ENCODE results near the gene CFLAR. TPM values are rescaled to one million over a fixed set of nuclear protein-coding genes. Genes with fewer than 3 reads are reported as not detected.

CFLAR gene
- total and polyA plus RNA-seq, 2 of the 13 experiments (the other 11 are each of a cell fraction or from before 2014, with no cell fraction given): 43.8 to 92.1 TPM

DNA sequence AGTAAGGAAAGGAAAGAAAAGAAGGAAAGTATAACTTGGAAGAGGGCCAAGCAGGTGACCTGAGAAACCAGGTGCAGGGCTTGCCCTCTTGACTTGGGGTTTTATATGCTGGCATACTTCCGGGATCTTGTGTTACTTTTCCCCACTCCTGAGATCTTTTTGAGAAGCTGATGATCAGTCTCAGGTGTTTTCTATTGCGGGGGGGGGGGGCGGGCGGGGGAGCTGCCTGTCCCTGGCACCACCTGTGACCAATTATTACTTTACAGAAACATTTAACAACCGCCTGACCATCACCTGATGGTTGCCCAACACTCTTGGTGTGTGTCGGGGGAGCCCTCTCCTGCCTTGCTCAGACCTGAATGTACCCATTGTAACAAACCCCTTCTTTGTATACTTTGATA lies 60.1 kb downstream of the CFLAR start:
- no peaks in the 10 kb centered on the region for H3K79me2 ChIP-seq (ENCODE audit: insufficient read depth, low read length)
- H3K9ac ChIP-seq (ENCODE audit: insufficient read depth, low read depth, low read length): peak overlapping the region; percentile 35; the same call in 1 of the 2 replicates
- H3K27ac ChIP-seq (ENCODE audit: extremely low read length, insufficient read depth, low read length): no peak overlapping the region
- H4K20me1 ChIP-seq (ENCODE audit: insufficient read depth, low read length): no peaks in the 10 kb centered on the region
- DNase-seq (ENCODE audit: low spot score) (peak; percentile 21), FAIRE-seq (no peak), ATAC-seq (no peak)
- no peaks in the 10 kb centered on the region for H3K36me3 ChIP-seq (replicated peaks in 1 of 2; ENCODE audit: control insufficient read depth in 1 of 2, insufficient read depth in 2 of 2, low read length in 2 of 2)
- TF ChIP-seq HNF4G (IDR thresholded peaks at IDR 0.05; ENCODE audit: borderline replicate concordance, low read depth, low read length) (no peak), HNF4G (CRISPR knock-in tag; IDR thresholded peaks at IDR 0.05; ENCODE audit: borderline replicate concordance, low read depth) (no peak), CEBPG (CRISPR knock-in tag; IDR thresholded peaks at IDR 0.05) (peak; percentile 44; the same call in 1 of the 2 replicates)
- intact Hi-C loops (cut with micrococcal nuclease; ENCODE audit: unreplicated experiment): loop anchor here (2.0 kb wide), 1 partner anchor 17 kb away; no protein-coding TSS in a partner anchor
- in situ Hi-C loops (cut with HindIII; ENCODE audit: extremely low pct_ligation_motif_present, low pct_unique_long_range_greater_than_20kb): loop anchor here (5.0 kb wide), 2 partner anchors 104 to 269 kb away; partner anchors contain the start of genes HYCC2 and NDUFB3
- H3K4me2 ChIP-seq (ENCODE audit: low read depth, low read length): peak overlapping the region; percentile 50
- H2AFZ ChIP-seq (ENCODE audit: low read length): no peak overlapping the region
- ChIA-PET CTCF (ENCODE audit: low intra/inter-chr PET ratio, low total read pairs) (interaction anchor here (2.8 kb wide), 1 partner anchor 274 kb away, joined by 30 read pairs; no protein-coding TSS in a partner anchor), POLR2A (interaction anchor here (0.9 kb wide), 1 partner anchor 287 kb away, joined by 3 read pairs; the partner anchor contains the start of genes NIF3L1 and PPIL3)
- peaks cover 11% of the 10 kb centered on the region; the same call in 1 of the 2 replicates for H3K9me3 ChIP-seq (ENCODE audit: low read length)
- peaks cover 33% of the 10 kb centered on the region for H3K4me1 ChIP-seq (ENCODE audit: insufficient read depth, low read length)
- H3K4me3 ChIP-seq (replicated peaks in 1 of 3; ENCODE audit: insufficient read depth in 1 of 3, low read depth in 2 of 3, low read length in 3 of 3): no peak overlapping the region; a peak in 1 of 6 replicates
- H3K27me3 ChIP-seq (ENCODE audit: control insufficient read depth in 1 of 2, insufficient read depth in 2 of 2, low read length in 2 of 2): no peaks in the 10 kb centered on the region
- BruUV-seq (replicated peaks): no TSS peak
- WGBS (ENCODE audit: low lambda C conversion rate): 41% methylated on average over 6 of the region's 6 CpGs

DNA sequence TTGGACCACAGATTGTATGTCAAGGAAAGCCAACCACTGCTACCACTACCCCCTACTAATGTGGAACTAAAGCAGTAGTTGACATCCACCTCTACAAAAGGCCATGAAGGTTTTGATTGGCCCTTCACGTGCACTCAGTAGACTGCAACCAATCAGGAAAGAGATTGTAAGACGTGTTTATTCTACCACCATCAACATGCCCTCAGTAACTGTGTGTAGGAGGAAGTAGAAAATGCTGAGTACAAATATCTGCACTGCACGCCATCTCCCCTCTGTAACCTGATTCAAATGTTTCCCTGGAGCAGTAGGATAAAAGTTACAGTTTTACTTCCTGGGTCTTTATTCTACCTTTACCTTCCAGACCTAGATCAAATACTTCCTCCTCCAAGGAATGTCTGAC lies 64.0 kb downstream of the CFLAR start:
- Histone ChIP-seq H2AFZ (ENCODE audit: low read length) (peak overlapping the region; percentile 88), H4K20me1 (ENCODE audit: insufficient read depth, low read length) (no peaks in the 10 kb centered on the region), H3K36me3 (replicated peaks in 1 of 2; ENCODE audit: control insufficient read depth in 1 of 2, insufficient read depth in 2 of 2, low read length in 2 of 2) (no peaks in the 10 kb centered on the region), H3K4me2 (ENCODE audit: low read depth, low read length) (peak overlapping the region; percentile 71), H3K4me3 (replicated peaks in 1 of 3; ENCODE audit: insufficient read depth in 1 of 3, low read depth in 2 of 3, low read length in 3 of 3) (peak overlapping the region in 2 of 3 experiments; percentile 35 to 38; a peak in 4 of 6 replicates), H3K9ac (ENCODE audit: insufficient read depth, low read depth, low read length) (peak overlapping the region; percentile 38), H3K79me2 (ENCODE audit: insufficient read depth, low read length) (peaks cover 24% of the 10 kb centered on the region), H3K27me3 (ENCODE audit: control insufficient read depth in 1 of 2, insufficient read depth in 2 of 2, low read length in 2 of 2) (no peaks in the 10 kb centered on the region; a peak in 1 of 5 replicates), H3K27ac (ENCODE audit: extremely low read length, insufficient read depth, low read length) (no peak overlapping the region), H3K9me3 (ENCODE audit: low read length) (peaks cover 11% of the 10 kb centered on the region; the same call in 1 of the 2 replicates), H3K4me1 (ENCODE audit: insufficient read depth, low read length) (peaks cover 56% of the 10 kb centered on the region)
- ATAC-seq (peak; percentile 51), FAIRE-seq (no peak), DNase-seq (ENCODE audit: low spot score) (peak; percentile 63)
- WGBS (ENCODE audit: low lambda C conversion rate): 16% methylated on average over 3 of the region's 3 CpGs
- BruUV-seq (replicated peaks): no TSS peak
- in situ Hi-C loops (cut with HindIII; ENCODE audit: extremely low pct_ligation_motif_present, low pct_unique_long_range_greater_than_20kb) (loop anchor here (5.0 kb wide), 1 partner anchor 52 kb away; no protein-coding TSS in a partner anchor), intact Hi-C loops (cut with micrococcal nuclease; ENCODE audit: unreplicated experiment) (no loop called here)
- ChIA-PET POLR2A (interaction anchor here (0.9 kb wide), 1 partner anchor 290 kb away, joined by 3 read pairs; the partner anchor contains the start of gene NIF3L1), CTCF (ENCODE audit: low intra/inter-chr PET ratio, low total read pairs) (interaction anchor here (4.5 kb wide), 1 partner anchor 53 kb away, joined by 45 read pairs; no protein-coding TSS in a partner anchor)
- TF ChIP-seq PHF8 (CRISPR knock-in tag; IDR thresholded peaks at IDR 0.05) (no peak), ATF1 (CRISPR knock-in tag; IDR thresholded peaks at IDR 0.05) (0 out of 2 replicates have a peak, but pooled peaks have one; percentile 37), SAP130 (CRISPR knock-in tag; IDR thresholded peaks at IDR 0.05; ENCODE audit: low read depth) (peak; percentile 53), ZSCAN31 (CRISPR knock-in tag; IDR thresholded peaks at IDR 0.05; ENCODE audit: low read depth) (0 out of 2 replicates have a peak, but pooled peaks have one; percentile 25)
- TF ChIP-seq, protein P1, sequence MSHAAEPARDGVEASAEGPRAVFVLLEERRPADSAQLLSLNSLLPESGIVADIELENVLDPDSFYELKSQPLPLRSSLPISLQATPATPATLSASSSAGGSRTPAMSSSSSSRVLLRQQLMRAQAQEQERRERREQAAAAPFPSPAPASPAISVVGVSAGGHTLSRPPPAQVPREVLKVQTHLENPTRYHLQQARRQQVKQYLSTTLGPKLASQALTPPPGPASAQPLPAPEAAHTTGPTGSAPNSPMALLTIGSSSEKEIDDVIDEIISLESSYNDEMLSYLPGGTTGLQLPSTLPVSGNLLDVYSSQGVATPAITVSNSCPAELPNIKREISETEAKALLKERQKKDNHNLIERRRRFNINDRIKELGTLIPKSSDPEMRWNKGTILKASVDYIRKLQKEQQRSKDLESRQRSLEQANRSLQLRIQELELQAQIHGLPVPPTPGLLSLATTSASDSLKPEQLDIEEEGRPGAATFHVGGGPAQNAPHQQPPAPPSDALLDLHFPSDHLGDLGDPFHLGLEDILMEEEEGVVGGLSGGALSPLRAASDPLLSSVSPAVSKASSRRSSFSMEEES (CRISPR knock-in tag; IDR thresholded peaks at IDR 0.05): no peak
- TF ChIP-seq, protein P2, sequence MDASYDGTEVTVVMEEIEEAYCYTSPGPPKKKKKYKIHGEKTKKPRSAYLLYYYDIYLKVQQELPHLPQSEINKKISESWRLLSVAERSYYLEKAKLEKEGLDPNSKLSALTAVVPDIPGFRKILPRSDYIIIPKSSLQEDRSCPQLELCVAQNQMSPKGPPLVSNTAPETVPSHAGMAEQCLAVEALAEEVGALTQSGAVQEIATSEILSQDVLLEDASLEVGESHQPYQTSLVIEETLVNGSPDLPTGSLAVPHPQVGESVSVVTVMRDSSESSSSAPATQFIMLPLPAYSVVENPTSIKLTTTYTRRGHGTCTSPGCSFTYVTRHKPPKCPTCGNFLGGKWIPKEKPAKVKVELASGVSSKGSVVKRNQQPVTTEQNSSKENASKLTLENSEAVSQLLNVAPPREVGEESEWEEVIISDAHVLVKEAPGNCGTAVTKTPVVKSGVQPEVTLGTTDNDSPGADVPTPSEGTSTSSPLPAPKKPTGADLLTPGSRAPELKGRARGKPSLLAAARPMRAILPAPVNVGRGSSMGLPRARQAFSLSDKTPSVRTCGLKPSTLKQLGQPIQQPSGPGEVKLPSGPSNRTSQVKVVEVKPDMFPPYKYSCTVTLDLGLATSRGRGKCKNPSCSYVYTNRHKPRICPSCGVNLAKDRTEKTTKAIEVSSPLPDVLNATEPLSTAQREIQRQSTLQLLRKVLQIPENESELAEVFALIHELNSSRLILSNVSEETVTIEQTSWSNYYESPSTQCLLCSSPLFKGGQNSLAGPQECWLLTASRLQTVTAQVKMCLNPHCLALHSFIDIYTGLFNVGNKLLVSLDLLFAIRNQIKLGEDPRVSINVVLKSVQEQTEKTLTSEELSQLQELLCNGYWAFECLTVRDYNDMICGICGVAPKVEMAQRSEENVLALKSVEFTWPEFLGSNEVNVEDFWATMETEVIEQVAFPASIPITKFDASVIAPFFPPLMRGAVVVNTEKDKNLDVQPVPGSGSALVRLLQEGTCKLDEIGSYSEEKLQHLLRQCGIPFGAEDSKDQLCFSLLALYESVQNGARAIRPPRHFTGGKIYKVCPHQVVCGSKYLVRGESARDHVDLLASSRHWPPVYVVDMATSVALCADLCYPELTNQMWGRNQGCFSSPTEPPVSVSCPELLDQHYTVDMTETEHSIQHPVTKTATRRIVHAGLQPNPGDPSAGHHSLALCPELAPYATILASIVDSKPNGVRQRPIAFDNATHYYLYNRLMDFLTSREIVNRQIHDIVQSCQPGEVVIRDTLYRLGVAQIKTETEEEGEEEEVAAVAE (CRISPR knock-in tag; IDR thresholded peaks at IDR 0.05; ENCODE audit: borderline replicate concordance): peak; percentile 99
- TF ChIP-seq, protein P3, sequence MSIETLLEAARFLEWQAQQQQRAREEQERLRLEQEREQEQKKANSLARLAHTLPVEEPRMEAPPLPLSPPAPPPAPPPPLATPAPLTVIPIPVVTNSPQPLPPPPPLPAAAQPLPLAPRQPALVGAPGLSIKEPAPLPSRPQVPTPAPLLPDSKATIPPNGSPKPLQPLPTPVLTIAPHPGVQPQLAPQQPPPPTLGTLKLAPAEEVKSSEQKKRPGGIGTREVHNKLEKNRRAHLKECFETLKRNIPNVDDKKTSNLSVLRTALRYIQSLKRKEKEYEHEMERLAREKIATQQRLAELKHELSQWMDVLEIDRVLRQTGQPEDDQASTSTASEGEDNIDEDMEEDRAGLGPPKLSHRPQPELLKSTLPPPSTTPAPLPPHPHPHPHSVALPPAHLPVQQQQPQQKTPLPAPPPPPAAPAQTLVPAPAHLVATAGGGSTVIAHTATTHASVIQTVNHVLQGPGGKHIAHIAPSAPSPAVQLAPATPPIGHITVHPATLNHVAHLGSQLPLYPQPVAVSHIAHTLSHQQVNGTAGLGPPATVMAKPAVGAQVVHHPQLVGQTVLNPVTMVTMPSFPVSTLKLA (IDR thresholded peaks at IDR 0.05): peak; percentile 19; the same call in 1 of the 2 replicates
